SK-N-SH treated with all-trans-retinoic acid at 6 μM for 48 hours (cell line): Measurements from ENCODE around the gene DEFB131B.
"Not testable (repeated sequence)": the region's sequence is repeated elsewhere in the genome, so short reads cannot be mapped to it uniquely, and the experiment has no call there.

Experiments used
- BACH2 ChIP-seq: fragments of 250-450 bp; sonication (Bioruptor Pico); IDR thresholded peaks from 2 replicates; pipeline ENCODE4 v1.9.0; 2021; ENCODE audit warnings: mild to moderate bottlenecking, borderline replicate concordance
- CSDC2 ChIP-seq: fragments of 250-450 bp; sonication (Bioruptor Pico); IDR thresholded peaks from 2 replicates; pipeline ENCODE4 v1.5.0; 2020; ENCODE audit warnings: mild to moderate bottlenecking, moderate library complexity
- ISL1 ChIP-seq: fragments of 250-450 bp; sonication (Bioruptor Pico); IDR thresholded peaks from 2 replicates; pipeline ENCODE4 v2.1.2; 2022; ENCODE audit warnings: mild to moderate bottlenecking, moderate library complexity
- PPARA ChIP-seq: fragments of 250-450 bp; sonication (Bioruptor Pico); IDR thresholded peaks from 2 replicates; pipeline ENCODE4 v1.5.0; 2020; ENCODE audit warnings: mild to moderate bottlenecking, borderline replicate concordance
- RARB ChIP-seq: fragments of 250-450 bp; sonication (Bioruptor Pico); IDR thresholded peaks from 2 replicates; pipeline ENCODE4 v1.8.0; 2021; ENCODE audit warnings: mild to moderate bottlenecking, moderate library complexity
- ZC3H10 ChIP-seq: fragments of 250-450 bp; sonication (Bioruptor Pico); IDR thresholded peaks from 2 replicates; pipeline ENCODE4 v1.5.1; 2021; ENCODE audit warnings: mild to moderate bottlenecking, moderate library complexity
- ZFP3 ChIP-seq: fragments of 250-450 bp; sonication (Bioruptor Pico); IDR thresholded peaks from 2 replicates; pipeline ENCODE4 v1.5.0; 2020; ENCODE audit warnings: mild to moderate bottlenecking, moderate library complexity

DNA sequence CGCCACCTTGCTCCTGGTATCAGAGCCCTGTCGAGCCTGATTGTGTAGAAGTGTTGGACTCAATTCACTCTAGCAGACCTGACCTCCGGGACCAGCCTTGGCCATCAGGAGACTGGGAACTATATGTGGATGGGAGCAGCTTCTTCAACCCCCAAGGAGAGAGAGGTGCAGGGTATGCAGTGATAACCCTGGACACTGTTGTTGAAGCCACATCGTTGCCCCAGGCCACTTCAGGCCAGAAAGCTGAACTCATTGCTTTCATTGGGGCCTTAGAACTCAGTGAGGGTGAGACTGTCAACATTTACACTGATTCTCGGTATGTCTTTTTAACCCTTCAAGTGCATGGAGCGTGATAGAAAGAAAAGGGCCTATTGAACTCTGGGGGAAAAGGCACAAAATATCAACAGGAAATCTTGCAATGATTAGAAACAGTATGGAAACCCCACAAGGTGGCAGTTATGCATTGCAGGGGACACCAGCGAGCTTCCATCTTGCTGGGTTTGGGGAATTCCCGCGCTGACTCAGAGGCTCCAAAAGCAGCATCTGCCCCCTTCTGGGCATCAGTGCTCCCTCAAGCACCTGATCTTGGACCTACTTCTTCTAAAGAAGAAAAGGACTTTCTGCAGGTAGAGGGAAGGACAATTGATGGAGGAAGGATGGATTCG, 33.2 kb downstream of the DEFB131B start:
- TF ChIP-seq CSDC2 (CRISPR knock-in tag); BACH2 (CRISPR knock-in tag); PPARA (CRISPR knock-in tag); ZFP3 (CRISPR knock-in tag); RARB (CRISPR knock-in tag); ISL1; ZC3H10: not testable (repeated sequence)
